Activated B cell treated with CpG ODN at 0.5 μM for 24 hours (primary cell): ENCODE measurements around the gene MMP17. TPM values are rescaled to one million over a fixed set of nuclear protein-coding genes. Genes with fewer than 3 reads are reported as not detected.

ENCODE experiments used
- ATAC-seq: fragments of 200-7000 bp; cut with Tn5 transposase; one replicate; pipeline ENCODE4 v1.10.0; 2021; ENCODE audit warnings: low read depth, mild to moderate bottlenecking, moderate library complexity
- CTCF ChIA-PET: fragments of 350-600 bp; sonication (Branson Sonifier 250); formaldehyde crosslinking; loops from one replicate; lab custom pipeline; 2021; ENCODE audit warnings: antibody characterized with exemption; lab: Charles Lee
- POLR2A ChIA-PET: fragments of 350-600 bp; sonication (Branson Sonifier 250); formaldehyde crosslinking; loops from one replicate; lab custom pipeline; 2021; ENCODE audit warnings: antibody characterized with exemption; lab: Charles Lee
- DNase-seq: peaks from one replicate; pipeline ENCODE4 v3.0.0; 2022
- H3K27ac Mint-ChIP-seq: one replicate; pipeline ENCODE4 v1.8.0; 2020; ENCODE audit warnings: mixed read lengths
- H3K27me3 Mint-ChIP-seq: one replicate; pipeline ENCODE4 v1.8.0; 2021; ENCODE audit warnings: mixed read lengths
- H3K36me3 Mint-ChIP-seq: one replicate; pipeline ENCODE4 v1.8.0; 2021; ENCODE audit warnings: low read depth, mixed read lengths
- H3K4me1 Mint-ChIP-seq: one replicate; pipeline ENCODE4 v1.8.0; 2021; ENCODE audit warnings: mixed read lengths
- H3K4me3 Mint-ChIP-seq: one replicate; pipeline ENCODE4 v1.8.0; 2020; ENCODE audit warnings: mild to moderate bottlenecking, mixed read lengths
- H3K9me3 Mint-ChIP-seq: one replicate; pipeline ENCODE4 v1.8.0; 2020; ENCODE audit warnings: mixed read lengths
- intact Hi-C: fragments of 100-400 bp; cut with micrococcal nuclease; formaldehyde crosslinking; loops from one replicate; pipeline ENCODE4 v1.15.1; 2024
- total RNA-seq: library from RNA; stranded (reverse); gene quantifications from 2 replicates; pipeline ENCODE4 v1.2.3, GENCODE V29; 2022
- TF ChIP-seq, protein P1 (sequence below): fragments of 200-600 bp; IDR thresholded peaks from one replicate; pipeline ENCODE4 v1.8.0; 2022; ENCODE audit warnings: antibody characterized with exemption, mild to moderate bottlenecking

MMP17 gene
- total RNA-seq, 1 donor from 2014 or later, result 11.3 TPM

DNA sequence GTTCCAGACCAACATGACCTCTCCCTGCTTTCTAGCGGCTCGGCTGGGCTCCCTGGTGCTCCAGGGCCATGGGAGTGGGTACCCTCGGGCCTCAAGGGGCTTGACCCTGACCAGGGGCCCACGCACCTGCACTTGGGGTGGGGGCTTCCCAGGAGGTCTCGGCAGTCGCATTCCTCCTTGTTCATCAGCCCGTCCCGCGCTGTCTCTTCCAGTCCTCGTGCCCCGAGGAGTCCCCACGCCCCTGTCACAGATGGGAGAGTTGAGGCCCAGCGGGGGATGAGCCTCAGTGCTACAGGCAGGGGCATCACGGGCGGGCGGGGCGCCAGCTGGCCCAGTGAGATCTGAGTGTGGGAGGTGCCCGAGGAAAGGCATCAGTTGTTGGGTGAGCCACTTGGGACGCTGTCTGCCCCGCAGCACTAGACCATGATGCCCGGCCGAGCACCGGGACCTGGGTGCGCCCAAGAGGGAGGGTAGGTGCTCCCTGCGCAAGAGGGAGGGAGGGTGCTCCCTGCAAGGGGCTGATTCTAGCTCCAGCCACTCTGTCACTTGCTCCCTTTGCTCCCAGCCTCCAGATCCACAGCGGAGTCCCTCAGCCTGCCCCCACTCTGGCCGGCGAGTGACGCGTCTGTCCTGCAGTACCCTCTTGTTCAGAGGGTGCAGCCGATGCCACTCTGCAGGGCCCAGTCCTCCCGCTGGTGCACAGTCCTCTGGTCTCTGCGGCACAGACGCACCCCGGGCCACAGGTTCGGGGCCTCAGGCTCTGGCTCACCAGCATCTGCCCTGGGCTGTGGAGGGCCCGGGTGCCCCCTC lies 23.8 kb downstream of the MMP17 start:
- TF ChIP-seq, protein P1, sequence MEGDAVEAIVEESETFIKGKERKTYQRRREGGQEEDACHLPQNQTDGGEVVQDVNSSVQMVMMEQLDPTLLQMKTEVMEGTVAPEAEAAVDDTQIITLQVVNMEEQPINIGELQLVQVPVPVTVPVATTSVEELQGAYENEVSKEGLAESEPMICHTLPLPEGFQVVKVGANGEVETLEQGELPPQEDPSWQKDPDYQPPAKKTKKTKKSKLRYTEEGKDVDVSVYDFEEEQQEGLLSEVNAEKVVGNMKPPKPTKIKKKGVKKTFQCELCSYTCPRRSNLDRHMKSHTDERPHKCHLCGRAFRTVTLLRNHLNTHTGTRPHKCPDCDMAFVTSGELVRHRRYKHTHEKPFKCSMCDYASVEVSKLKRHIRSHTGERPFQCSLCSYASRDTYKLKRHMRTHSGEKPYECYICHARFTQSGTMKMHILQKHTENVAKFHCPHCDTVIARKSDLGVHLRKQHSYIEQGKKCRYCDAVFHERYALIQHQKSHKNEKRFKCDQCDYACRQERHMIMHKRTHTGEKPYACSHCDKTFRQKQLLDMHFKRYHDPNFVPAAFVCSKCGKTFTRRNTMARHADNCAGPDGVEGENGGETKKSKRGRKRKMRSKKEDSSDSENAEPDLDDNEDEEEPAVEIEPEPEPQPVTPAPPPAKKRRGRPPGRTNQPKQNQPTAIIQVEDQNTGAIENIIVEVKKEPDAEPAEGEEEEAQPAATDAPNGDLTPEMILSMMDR, result no peak
- H3K4me3 Mint-ChIP-seq, result no peak overlapping the region
- POLR2A ChIA-PET, result interaction anchor here (0.6 kb wide), 1 partner anchor 97 kb away, joined by 3 read pairs; no protein-coding TSS in a partner anchor
- H3K9me3 Mint-ChIP-seq, result no peaks in the 10 kb centered on the region
- H3K27ac Mint-ChIP-seq, result no peak overlapping the region
- ATAC-seq, result no peak
- no peak for DNase-seq
- no peaks in the 10 kb centered on the region for H3K27me3 Mint-ChIP-seq
- peaks cover 16% of the 10 kb centered on the region for H3K4me1 Mint-ChIP-seq
- intact Hi-C loops, result loop anchor here (1.0 kb wide), 1 partner anchor 97 kb away; the partner anchor contains the start of gene EP400
- H3K36me3 Mint-ChIP-seq, result peaks cover 2% of the 10 kb centered on the region
- CTCF ChIA-PET, result interaction anchor here (0.5 to 1.0 kb wide), 3 partner anchors 78 to 149 kb away, joined by 3 to 4 read pairs (median 3); no protein-coding TSS in a partner anchor

DNA sequence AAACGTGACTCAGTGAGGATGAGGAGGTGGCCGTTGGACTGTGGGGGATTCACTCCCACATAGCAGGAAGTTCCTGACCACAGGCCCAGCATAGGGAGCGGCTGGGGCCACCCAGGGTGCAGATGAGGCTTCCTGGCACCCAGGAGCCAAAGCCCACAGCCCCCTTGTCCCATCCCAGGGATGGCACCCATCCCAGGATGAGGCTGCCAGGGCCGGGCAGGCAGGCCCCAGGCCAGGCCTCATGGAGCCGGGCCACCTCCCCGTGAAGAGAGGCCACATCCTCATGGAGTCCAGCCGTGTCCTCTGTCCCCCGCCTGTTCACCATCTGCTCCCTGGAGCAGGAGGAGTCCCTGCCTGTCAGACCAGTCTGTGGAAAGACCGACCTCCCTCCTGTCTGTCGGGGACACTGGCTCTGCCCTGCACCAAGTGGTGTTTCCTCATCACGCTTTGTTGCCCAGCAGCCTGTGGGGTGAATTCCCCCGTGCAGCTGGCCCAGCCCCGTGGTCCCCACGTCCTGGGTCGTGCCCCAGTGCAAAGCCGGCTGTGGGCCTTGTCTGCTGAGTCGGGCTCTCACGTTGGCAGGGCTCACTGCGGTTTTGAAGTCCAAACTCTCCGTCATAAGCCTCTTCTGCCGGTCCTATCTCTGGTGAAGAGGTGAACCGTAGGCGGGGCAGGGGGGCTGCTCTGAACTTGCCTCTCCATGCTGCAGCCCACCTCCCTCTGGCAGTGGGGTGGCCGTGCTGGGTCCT lies 24.5 kb downstream of the MMP17 start:
- CTCF ChIA-PET, result no interaction called here
- ATAC-seq, result peak; percentile 77
- TF ChIP-seq, protein P1, result no peak
- H3K27me3 Mint-ChIP-seq, result peaks cover 3% of the 10 kb centered on the region
- H3K27ac Mint-ChIP-seq, result peak overlapping the region; percentile 30
- peak; percentile 29 for DNase-seq
- POLR2A ChIA-PET, result interaction anchor here (0.6 kb wide), 1 partner anchor 97 kb away, joined by 3 read pairs; no protein-coding TSS in a partner anchor
- intact Hi-C loops, result loop anchor here (1.0 kb wide), 1 partner anchor 77 kb away; the partner anchor contains the start of gene PUS1
- H3K36me3 Mint-ChIP-seq, result peaks cover 2% of the 10 kb centered on the region
- H3K4me3 Mint-ChIP-seq, result peak overlapping the region; percentile 32
- H3K9me3 Mint-ChIP-seq, result no peaks in the 10 kb centered on the region
- H3K4me1 Mint-ChIP-seq, result peaks cover 16% of the 10 kb centered on the region

DNA sequence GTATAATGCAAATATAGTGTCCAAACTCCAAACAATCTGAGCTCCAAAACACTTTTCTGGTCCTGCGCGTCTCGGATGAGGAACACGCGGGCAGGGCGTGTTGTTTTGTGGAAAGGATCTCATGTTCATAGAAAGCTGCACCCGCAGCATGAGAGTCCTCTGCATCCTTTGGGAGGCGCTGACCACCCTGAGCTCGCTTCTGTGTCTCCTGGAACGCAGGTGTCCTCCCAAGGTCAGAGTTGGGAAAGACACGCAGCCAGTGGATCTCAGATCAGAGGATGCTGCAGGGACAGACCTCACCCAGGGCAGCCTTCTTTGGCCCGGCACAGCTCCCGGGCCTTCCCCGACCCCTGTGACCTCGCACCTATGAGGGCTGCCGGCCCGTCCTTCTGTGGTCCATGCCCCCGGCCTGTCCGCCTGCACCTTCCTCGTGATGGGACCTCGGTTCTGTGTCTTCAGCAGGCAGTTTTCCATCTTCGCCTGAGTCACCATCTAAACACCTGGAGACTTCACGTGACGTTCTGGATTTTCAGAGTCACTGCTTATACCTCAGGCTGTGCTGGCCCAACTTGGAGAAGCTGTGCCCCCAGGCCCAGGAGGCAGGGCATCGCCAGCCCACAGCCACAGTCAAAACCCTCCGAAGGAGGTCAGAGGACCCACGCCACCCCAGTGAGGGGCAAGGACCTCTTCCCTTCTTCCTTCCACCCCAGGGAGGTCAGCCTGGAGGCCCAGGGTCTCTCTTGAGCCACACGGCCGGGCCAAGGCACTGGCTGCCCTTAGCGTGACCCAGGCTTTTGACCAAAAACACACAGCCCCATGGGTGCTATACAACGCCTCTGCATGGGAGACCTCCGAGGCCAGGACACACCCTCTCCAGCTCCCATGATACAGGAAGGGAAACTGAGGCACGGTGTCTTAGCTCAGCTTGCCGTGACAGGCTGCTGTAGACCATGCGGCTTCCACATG lies 25.9 kb downstream of the MMP17 start:
- Mint-ChIP-seq H3K36me3 (peaks cover 2% of the 10 kb centered on the region), H3K27me3 (peaks cover 8% of the 10 kb centered on the region), H3K9me3 (no peaks in the 10 kb centered on the region), H3K27ac (no peak overlapping the region), H3K4me3 (no peak overlapping the region), H3K4me1 (peaks cover 16% of the 10 kb centered on the region)
- intact Hi-C loops, result loop anchor here (1.0 kb wide), 1 partner anchor 75 kb away; the partner anchor contains the start of gene PUS1
- no peak for DNase-seq
- CTCF ChIA-PET, result no interaction called here
- TF ChIP-seq, protein P1, result no peak
- ATAC-seq, result no peak
- POLR2A ChIA-PET, result interaction anchor here (0.6 to 0.7 kb wide), 3 partner anchors 25 to 874 kb away, joined by 3 to 5 read pairs (median 3); no protein-coding TSS in a partner anchor

DNA sequence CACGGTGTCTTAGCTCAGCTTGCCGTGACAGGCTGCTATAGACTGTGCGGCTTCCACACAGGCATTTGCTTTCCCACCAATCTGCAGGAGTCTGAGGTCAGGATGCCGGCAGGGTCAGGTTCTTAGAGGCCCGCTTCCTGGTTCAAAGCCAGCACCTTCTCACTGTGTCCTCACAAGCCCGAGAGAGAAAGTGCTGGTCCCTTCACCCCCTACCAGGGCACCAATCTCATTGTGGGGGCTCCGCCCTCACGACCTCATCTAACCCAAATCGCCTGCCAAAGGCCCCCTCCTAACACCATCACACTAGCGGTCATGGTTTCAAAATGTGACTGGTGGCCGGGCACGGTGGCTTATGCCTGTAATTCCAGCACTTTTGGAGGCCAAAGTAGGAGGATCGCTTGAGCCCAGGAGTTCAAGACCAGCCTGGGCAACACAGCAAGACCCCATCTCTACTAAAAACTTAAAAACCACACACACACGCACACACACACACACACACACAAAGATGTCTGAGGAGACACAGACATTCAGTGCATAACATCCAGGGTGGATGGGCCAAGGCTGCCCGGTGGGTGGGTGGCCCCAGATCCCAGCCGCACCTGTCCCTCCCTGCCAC lies 26.8 kb downstream of the MMP17 start:
- ChIA-PET POLR2A (no interaction called here), CTCF (no interaction called here)
- intact Hi-C loops, result no loop called here
- no peak overlapping the region for H3K27ac Mint-ChIP-seq
- H3K9me3 Mint-ChIP-seq, result no peaks in the 10 kb centered on the region
- no peak for ATAC-seq
- no peak overlapping the region for H3K4me3 Mint-ChIP-seq
- TF ChIP-seq, protein P1, result no peak
- peaks cover 8% of the 10 kb centered on the region for H3K27me3 Mint-ChIP-seq
- no peak for DNase-seq
- H3K4me1 Mint-ChIP-seq, result peaks cover 16% of the 10 kb centered on the region
- H3K36me3 Mint-ChIP-seq, result peaks cover 2% of the 10 kb centered on the region
